ENCODE data around the gene FRRS1.
A peak's percentile ranks its signal among the peaks of the same experiment; 100 is the strongest.
"Not testable (repeated sequence)": the region's sequence is repeated elsewhere in the genome, so short reads cannot be mapped to it uniquely, and the experiment has no call there.

FRRS1 gene

GRCh38 chr1:99766378-99766800 is at the start of gene FRRS1:
FRRS1 (minus strand) TSS chr1:99766635; CDS start chr1:99748768, 17,867 bp downstream.
- H3K4me3 ChIP-seq (ENCODE audit: low read depth, low read length): peak within 1 kb of the TSS; percentile 55
- TF ChIP-seq CTCF (IDR thresholded peaks at IDR 0.05; ENCODE audit: borderline replicate concordance, insufficient read depth, low read depth, low read length): no peak

GRCh38 chr1:99814373-99814900 is 48.0 kb upstream of the FRRS1 start:
- TF ChIP-seq CTCF (IDR thresholded peaks at IDR 0.05; ENCODE audit: borderline replicate concordance, insufficient read depth, low read depth, low read length): no peak
- H3K4me3 ChIP-seq (ENCODE audit: low read depth, low read length): no peak overlapping the region

- no peak for TF ChIP-seq CTCF (IDR thresholded peaks at IDR 0.05; ENCODE audit: borderline replicate concordance, insufficient read depth, low read depth, low read length)
- H3K4me3 ChIP-seq (ENCODE audit: low read depth, low read length): no peak overlapping the region
These were observed 45.3 kb upstream of the FRRS1 start for GRCh38 chr1:99811747-99812146.

GRCh38 chr1:99811075-99811474 is 44.6 kb upstream of the FRRS1 start:
- no peak overlapping the region for H3K4me3 ChIP-seq (ENCODE audit: low read depth, low read length)
- TF ChIP-seq CTCF (IDR thresholded peaks at IDR 0.05; ENCODE audit: borderline replicate concordance, insufficient read depth, low read depth, low read length): no peak

GRCh38 chr1:99808391-99809115 is 42.1 kb upstream of the FRRS1 start:
- TF ChIP-seq CTCF (IDR thresholded peaks at IDR 0.05; ENCODE audit: borderline replicate concordance, insufficient read depth, low read depth, low read length): no peak
- H3K4me3 ChIP-seq (ENCODE audit: low read depth, low read length): no peak overlapping the region

- TF ChIP-seq CTCF (IDR thresholded peaks at IDR 0.05; ENCODE audit: borderline replicate concordance, insufficient read depth, low read depth, low read length): no peak
- H3K4me3 ChIP-seq (ENCODE audit: low read depth, low read length): no peak overlapping the region
These were observed 40.4 kb upstream of the FRRS1 start for GRCh38 chr1:99806882-99807281.

GRCh38 chr1:99801584-99801983 is 35.1 kb upstream of the FRRS1 start:
- no peak overlapping the region for H3K4me3 ChIP-seq (ENCODE audit: low read depth, low read length)
- no peak for TF ChIP-seq CTCF (IDR thresholded peaks at IDR 0.05; ENCODE audit: borderline replicate concordance, insufficient read depth, low read depth, low read length)

GRCh38 chr1:99793861-99794260 is 27.4 kb upstream of the FRRS1 start:
- not testable (repeated sequence) for H3K4me3 ChIP-seq (ENCODE audit: low read depth, low read length)

Measured in GM12875 (cell line).